CD4-positive, alpha-beta memory T cell (primary cell): ENCODE measurements around the gene PRPSAP2. TPM values are rescaled to one million over a fixed set of nuclear protein-coding genes. Genes with fewer than 3 reads are reported as not detected.

Experiments used
- CTCF ChIA-PET: fragments of 350-600 bp; sonication (Branson Sonifier 250); formaldehyde crosslinking; loops from one replicate; lab custom pipeline; 2021; ENCODE audit warnings: inconsistent platforms; ENCODE audit not compliant: partially characterized antibody; lab: Charles Lee
- POLR2A ChIA-PET: fragments of 350-600 bp; sonication (Branson Sonifier 250); formaldehyde crosslinking; loops from one replicate; lab custom pipeline; 2021; ENCODE audit not compliant: partially characterized antibody; lab: Charles Lee
- DNase-seq, 5 donors: peaks; one replicate each; pipeline versions ENCODE4 v3.0.0 to v3.0.0-alpha.2; 2020 to 2022; ENCODE audit warnings: mixed read lengths in 1 of 5
- H3K27ac ChIP-seq: one replicate; pipeline ENCODE4 v1.7.0; 2013; ENCODE audit warnings: low read depth, low read length
- H3K27me3 ChIP-seq: 2 replicates; pipeline ENCODE4 v1.7.0; 2013; ENCODE audit warnings: mild to moderate bottlenecking, low read length, moderate library complexity; ENCODE audit not compliant: insufficient read depth
- H3K36me3 ChIP-seq: 2 replicates; pipeline ENCODE4 v1.7.0; 2013; ENCODE audit warnings: mild to moderate bottlenecking, low read length, moderate library complexity; ENCODE audit not compliant: insufficient read depth
- H3K4me1 ChIP-seq: 2 replicates; pipeline ENCODE4 v1.7.0; 2013; ENCODE audit warnings: mild to moderate bottlenecking, low read length, moderate library complexity; ENCODE audit not compliant: insufficient read depth
- H3K4me3 ChIP-seq, 2 donors: one replicate each; pipeline ENCODE4 v1.7.0; 2013; ENCODE audit warnings: low read length in 2 of 2, mild to moderate bottlenecking in 1 of 2
- H3K9me3 ChIP-seq, 2 donors: one replicate each; pipeline ENCODE4 v1.7.0; 2013; ENCODE audit warnings: low read length in 2 of 2, control low read depth in 1 of 2; ENCODE audit not compliant: control insufficient read depth in 1 of 2
- H3K27ac Mint-ChIP-seq, 7 donors: one replicate each; pipeline ENCODE4 v1.8.0; 2020 to 2021; ENCODE audit warnings: mixed read lengths in 7 of 7, mild to moderate bottlenecking in 6 of 7, inconsistent platforms in 3 of 7, moderate library complexity in 3 of 7
- H3K27me3 Mint-ChIP-seq, 2 donors: one replicate each; pipeline ENCODE4 v1.8.0; 2020 to 2021; ENCODE audit warnings: mixed read lengths in 2 of 2
- H3K36me3 Mint-ChIP-seq, 2 donors: one replicate each; pipeline ENCODE4 v1.8.0; 2020 to 2021; ENCODE audit warnings: mixed read lengths in 2 of 2, inconsistent platforms in 1 of 2, mild to moderate bottlenecking in 1 of 2
- H3K4me1 Mint-ChIP-seq, 4 donors: one replicate each; pipeline ENCODE4 v1.8.0; 2020 to 2021; ENCODE audit warnings: mixed read lengths in 4 of 4, mild to moderate bottlenecking in 1 of 4
- H3K4me3 Mint-ChIP-seq, 8 donors: one replicate each; pipeline ENCODE4 v1.8.0; 2020 to 2021; ENCODE audit warnings: mixed read lengths in 8 of 8, mild to moderate bottlenecking in 7 of 8, moderate library complexity in 6 of 8, inconsistent platforms in 3 of 8
- H3K9me3 Mint-ChIP-seq, 8 donors: one replicate each; pipeline ENCODE4 v1.8.0; 2020 to 2021; ENCODE audit warnings: mixed read lengths in 8 of 8, mild to moderate bottlenecking in 5 of 8, inconsistent platforms in 3 of 8, moderate library complexity in 1 of 8
- intact Hi-C: fragments of 100-400 bp; cut with micrococcal nuclease; formaldehyde crosslinking; loops from one replicate; pipeline ENCODE4 v1.15.1; 2023
- polyA plus RNA-seq, 2 donors: library from polyadenylated mRNA; unstranded; fragments of 300-500 nt; fragmentation: Illumina TruSeq; gene quantifications; one replicate each; pipeline ENCODE4 v1.2.3, GENCODE V29; 2021
- total RNA-seq, 2 experiments: library from RNA; stranded (reverse); gene quantifications; one replicate each; pipeline ENCODE4 v1.2.3, GENCODE V29; 2021

Gene PRPSAP2
- total and polyA plus RNA-seq, 4 experiments from 2014 or later = 32.3 to 55.6 (median 49.3) TPM

DNA sequence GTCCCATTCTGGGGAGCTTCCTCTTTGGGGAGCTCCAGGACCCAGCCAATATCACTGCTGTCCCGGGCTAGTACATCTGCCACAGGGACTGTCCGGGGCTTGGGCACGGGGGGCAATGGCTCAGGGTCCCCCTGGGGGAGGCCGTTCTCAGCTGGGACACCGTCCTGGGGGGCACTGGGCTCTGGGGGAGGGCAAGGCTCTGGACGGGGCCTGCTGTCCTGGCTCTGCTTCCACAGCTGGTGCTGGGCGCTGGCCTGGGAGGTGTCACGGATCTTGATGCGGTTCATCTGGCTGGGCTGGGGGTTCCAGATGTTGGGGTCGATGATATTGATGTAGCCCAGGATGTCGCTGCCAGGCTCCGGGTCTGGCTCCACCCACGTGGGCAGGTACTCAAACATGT lies 120.1 kb downstream of the PRPSAP2 start:
- no peak overlapping the region for H3K4me3 Mint-ChIP-seq
- H3K27me3 ChIP-seq = no peaks in the 10 kb centered on the region
- H3K36me3 ChIP-seq = peaks cover 9% of the 10 kb centered on the region
- no peaks in the 10 kb centered on the region for H3K9me3 ChIP-seq
- H3K9me3 Mint-ChIP-seq = no peaks in the 10 kb centered on the region
- POLR2A ChIA-PET = no interaction called here
- no peaks in the 10 kb centered on the region for H3K4me1 ChIP-seq
- H3K4me1 Mint-ChIP-seq = no peaks in the 10 kb centered on the region
- H3K27ac ChIP-seq = no peak overlapping the region
- intact Hi-C loops = no loop called here
- no peak overlapping the region for H3K27ac Mint-ChIP-seq
- DNase-seq = no peak
- no peaks in the 10 kb centered on the region for H3K27me3 Mint-ChIP-seq
- peaks cover 0 to 30% of the 10 kb centered on the region in 2 donors for H3K36me3 Mint-ChIP-seq
- no peak overlapping the region for H3K4me3 ChIP-seq
- CTCF ChIA-PET = interaction anchor here (1.5 kb wide), 1 partner anchor 17 kb away, joined by 6 read pairs; no protein-coding TSS in a partner anchor

DNA sequence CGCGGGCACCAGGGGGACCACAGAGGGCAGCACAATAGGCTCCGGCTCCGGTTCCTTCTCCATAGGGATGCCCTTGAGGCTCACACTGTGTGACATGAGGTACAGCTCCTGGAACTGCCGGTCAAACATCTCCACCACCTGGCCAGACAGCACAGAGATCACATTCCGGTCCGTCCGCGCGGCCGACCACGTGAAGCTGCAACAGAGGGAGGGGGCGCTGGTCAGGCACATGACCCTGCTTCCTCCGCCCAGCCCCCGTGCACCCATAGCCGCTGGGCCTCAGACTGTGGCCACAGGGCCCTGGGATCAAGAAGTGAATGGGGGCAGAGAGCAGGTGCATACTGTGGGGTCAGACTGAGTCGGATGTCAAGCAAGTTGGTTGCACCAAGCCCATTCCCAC lies 120.7 kb downstream of the PRPSAP2 start:
- no peak for DNase-seq
- intact Hi-C loops = no loop called here
- Histone ChIP-seq H3K9me3 (no peaks in the 10 kb centered on the region), H3K4me1 (no peaks in the 10 kb centered on the region), H3K36me3 (peaks cover 9% of the 10 kb centered on the region), H3K27me3 (no peaks in the 10 kb centered on the region), H3K27ac (no peak overlapping the region), H3K4me3 (no peak overlapping the region)
- POLR2A ChIA-PET = no interaction called here
- Mint-ChIP-seq H3K27ac (no peak overlapping the region), H3K9me3 (no peaks in the 10 kb centered on the region), H3K4me1 (no peaks in the 10 kb centered on the region), H3K36me3 (peaks cover 0 to 29% of the 10 kb centered on the region in 2 donors), H3K27me3 (no peaks in the 10 kb centered on the region), H3K4me3 (no peak overlapping the region)
- CTCF ChIA-PET = interaction anchor here (1.5 kb wide), 1 partner anchor 18 kb away, joined by 6 read pairs; no protein-coding TSS in a partner anchor

Other genes starting within 250 kb of the PRPSAP2 start
- not detected for gene TBC1D28, start 213.7 kb upstream of the PRPSAP2 start, total RNA-seq
- gene TBC1D28, start 213.7 kb upstream of the PRPSAP2 start, polyA plus RNA-seq = not detected
- 1 to 10 TPM; 5.8 to 7.1 TPM for gene FOXO3B, start 175.8 kb upstream of the PRPSAP2 start, total RNA-seq
- gene FOXO3B, start 175.8 kb upstream of the PRPSAP2 start, polyA plus RNA-seq = 1 to 10 TPM; 1.1 to 3.4 TPM
- not detected for gene FBXW10, start 114.1 kb upstream of the PRPSAP2 start, total RNA-seq
- gene FBXW10, start 114.1 kb upstream of the PRPSAP2 start, polyA plus RNA-seq = not detected
- gene TVP23B, start 76.9 kb upstream of the PRPSAP2 start, total RNA-seq = 10 to 100 TPM; 37.3 to 38.6 TPM
- gene TVP23B, start 76.9 kb upstream of the PRPSAP2 start, polyA plus RNA-seq = 10 to 100 TPM; 53.0 to 69.0 TPM
- not detected for gene SLC5A10, start 94.0 kb downstream of the PRPSAP2 start, total RNA-seq
- gene SLC5A10, start 94.0 kb downstream of the PRPSAP2 start, polyA plus RNA-seq = under 1 TPM; 0.10 to 0.11 TPM
- 10 to 100 TPM; 13.8 to 15.1 TPM for gene FAM83G, start 146.6 kb downstream of the PRPSAP2 start, total RNA-seq
- gene FAM83G, start 146.6 kb downstream of the PRPSAP2 start, polyA plus RNA-seq = 1 to 10 TPM; 1.6 to 6.9 TPM
- gene GRAP, start 188.8 kb downstream of the PRPSAP2 start, total RNA-seq = 10 to 100 TPM; 63.1 to 75.8 TPM
- 10 to 100 TPM; 61.6 to 70.1 TPM for gene GRAP, start 188.8 kb downstream of the PRPSAP2 start, polyA plus RNA-seq